KMS-11 (cell line): Measurements from ENCODE around the gene STEAP1B.

Experiments
- H2AFZ ChIP-seq: fragments of 200-600 bp; sonication (generic); 2 replicates; pipeline ENCODE4 v1.6.1; 2016; ENCODE audit warnings: antibody characterized with exemption, mixed run types, low read depth
- H3K27ac ChIP-seq: fragments of 200-600 bp; sonication (generic); 2 replicates; pipeline ENCODE4 v1.6.1; 2016; ENCODE audit warnings: mild to moderate bottlenecking, mixed run types
- H3K27me3 ChIP-seq: fragments of 200-600 bp; sonication (generic); 2 replicates; pipeline ENCODE4 v1.6.1; 2017; ENCODE audit warnings: mild to moderate bottlenecking, low read depth, mixed run types, moderate library complexity; ENCODE audit not compliant: insufficient read depth
- H3K36me3 ChIP-seq: fragments of 200-600 bp; sonication (generic); 2 replicates; pipeline ENCODE4 v1.6.1; 2017; ENCODE audit warnings: mild to moderate bottlenecking, mixed run types; ENCODE audit not compliant: insufficient read depth
- H3K4me1 ChIP-seq: fragments of 200-600 bp; sonication (generic); 2 replicates; pipeline ENCODE4 v1.6.1; 2016; ENCODE audit warnings: mild to moderate bottlenecking, low read depth, mixed run types; ENCODE audit not compliant: poor library complexity, severe bottlenecking
- H3K4me2 ChIP-seq: fragments of 200-600 bp; sonication (generic); 2 replicates; pipeline ENCODE4 v1.7.0; 2016; ENCODE audit warnings: mild to moderate bottlenecking, mixed run types
- H3K4me3 ChIP-seq: fragments of 200-600 bp; sonication (generic); IDR thresholded peaks from 2 replicates; pipeline ENCODE4 v1.6.1; 2017; ENCODE audit warnings: low read depth, low read length, mixed read lengths; ENCODE audit not compliant: insufficient read depth
- H3K79me2 ChIP-seq: fragments of 200-600 bp; sonication (generic); 2 replicates; pipeline ENCODE4 v1.6.1; 2016; ENCODE audit warnings: low read depth, mixed run types; ENCODE audit not compliant: insufficient read depth
- H3K9ac ChIP-seq: fragments of 200-600 bp; sonication (generic); 2 replicates; pipeline ENCODE4 v1.6.1; 2016; ENCODE audit warnings: mild to moderate bottlenecking, mixed run types
- H4K20me1 ChIP-seq: fragments of 200-600 bp; sonication (generic); 2 replicates; pipeline ENCODE4 v1.6.1; 2016; ENCODE audit warnings: mild to moderate bottlenecking, mixed run types; ENCODE audit not compliant: insufficient read depth
- TF ChIP-seq, protein P1 (sequence below): fragments of 200-600 bp; sonication (generic); conservative IDR thresholded peaks from 2 replicates; pipeline ENCODE4 v1.6.1; 2017; ENCODE audit warnings: low read depth, mild to moderate bottlenecking, antibody characterized with exemption, low read length, moderate library complexity, mixed read lengths

Gene STEAP1B

DNA sequence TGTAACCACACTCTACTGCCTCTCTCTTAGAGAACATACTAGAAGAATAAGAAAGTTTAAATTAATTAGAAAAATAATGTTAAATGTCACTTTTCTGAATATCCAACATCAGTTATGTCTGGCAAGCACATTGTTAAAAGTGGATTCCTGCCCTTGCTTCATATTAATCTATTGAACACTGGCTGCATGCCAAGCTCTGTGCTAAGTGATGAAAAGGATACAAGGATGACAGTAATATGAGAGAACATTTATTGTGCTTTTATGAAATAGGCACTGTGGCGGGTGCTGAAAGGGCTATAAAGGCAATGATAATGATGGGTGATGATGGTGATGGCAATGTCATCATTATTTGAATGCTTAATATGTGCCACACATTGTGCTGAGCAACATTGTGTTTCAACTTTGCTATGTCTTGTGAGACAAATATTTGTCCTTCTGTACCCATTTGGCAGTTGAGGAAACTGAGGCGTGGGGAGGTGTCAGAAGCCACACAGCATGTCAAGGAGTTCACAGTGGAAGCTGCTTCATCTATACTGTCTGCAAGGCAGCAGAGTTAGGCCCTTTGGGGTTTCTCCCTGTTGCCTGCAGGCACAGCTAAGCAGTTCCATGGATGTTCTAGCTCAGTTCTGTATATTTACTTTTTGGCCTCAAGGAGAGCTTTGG, 78.9 kb downstream of the STEAP1B start:
- H3K4me3 ChIP-seq: no peak overlapping the region
- no peak overlapping the region for H2AFZ ChIP-seq
- no peak overlapping the region for H3K4me2 ChIP-seq
- no peaks in the 10 kb centered on the region for H3K27me3 ChIP-seq
- TF ChIP-seq, protein P1, sequence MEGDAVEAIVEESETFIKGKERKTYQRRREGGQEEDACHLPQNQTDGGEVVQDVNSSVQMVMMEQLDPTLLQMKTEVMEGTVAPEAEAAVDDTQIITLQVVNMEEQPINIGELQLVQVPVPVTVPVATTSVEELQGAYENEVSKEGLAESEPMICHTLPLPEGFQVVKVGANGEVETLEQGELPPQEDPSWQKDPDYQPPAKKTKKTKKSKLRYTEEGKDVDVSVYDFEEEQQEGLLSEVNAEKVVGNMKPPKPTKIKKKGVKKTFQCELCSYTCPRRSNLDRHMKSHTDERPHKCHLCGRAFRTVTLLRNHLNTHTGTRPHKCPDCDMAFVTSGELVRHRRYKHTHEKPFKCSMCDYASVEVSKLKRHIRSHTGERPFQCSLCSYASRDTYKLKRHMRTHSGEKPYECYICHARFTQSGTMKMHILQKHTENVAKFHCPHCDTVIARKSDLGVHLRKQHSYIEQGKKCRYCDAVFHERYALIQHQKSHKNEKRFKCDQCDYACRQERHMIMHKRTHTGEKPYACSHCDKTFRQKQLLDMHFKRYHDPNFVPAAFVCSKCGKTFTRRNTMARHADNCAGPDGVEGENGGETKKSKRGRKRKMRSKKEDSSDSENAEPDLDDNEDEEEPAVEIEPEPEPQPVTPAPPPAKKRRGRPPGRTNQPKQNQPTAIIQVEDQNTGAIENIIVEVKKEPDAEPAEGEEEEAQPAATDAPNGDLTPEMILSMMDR: no peak
- no peaks in the 10 kb centered on the region for H4K20me1 ChIP-seq
- H3K36me3 ChIP-seq: no peaks in the 10 kb centered on the region
- H3K27ac ChIP-seq: no peak overlapping the region
- H3K4me1 ChIP-seq: no peaks in the 10 kb centered on the region
- H3K79me2 ChIP-seq: no peaks in the 10 kb centered on the region
- no peak overlapping the region for H3K9ac ChIP-seq

DNA sequence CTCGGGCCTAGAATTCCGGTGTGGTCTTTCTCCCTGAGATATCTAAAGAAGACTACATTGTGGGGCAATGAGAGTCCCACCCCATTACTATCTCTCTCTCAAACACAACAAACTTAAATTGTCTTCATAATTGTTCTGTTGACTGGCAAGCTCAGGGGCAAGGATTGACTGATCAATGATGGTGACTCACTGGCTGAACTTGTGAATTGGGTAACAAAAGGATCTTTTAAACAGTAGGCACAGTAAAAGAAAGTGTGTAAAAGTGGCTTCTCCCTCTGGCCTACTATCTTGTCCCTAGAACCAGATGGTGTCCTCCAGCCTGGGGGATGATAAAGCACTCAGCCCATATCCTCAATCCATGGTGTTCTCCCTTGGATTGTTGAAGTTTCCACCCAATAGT, 80.0 kb downstream of the STEAP1B start:
- no peak overlapping the region for H3K4me3 ChIP-seq
- H3K9ac ChIP-seq: no peak overlapping the region
- H3K79me2 ChIP-seq: no peaks in the 10 kb centered on the region
- H3K27me3 ChIP-seq: no peaks in the 10 kb centered on the region
- H3K36me3 ChIP-seq: no peaks in the 10 kb centered on the region
- no peak overlapping the region for H3K27ac ChIP-seq
- H4K20me1 ChIP-seq: no peaks in the 10 kb centered on the region
- H2AFZ ChIP-seq: no peak overlapping the region
- no peak overlapping the region for H3K4me2 ChIP-seq
- TF ChIP-seq, protein P1: no peak
- no peaks in the 10 kb centered on the region for H3K4me1 ChIP-seq

DNA sequence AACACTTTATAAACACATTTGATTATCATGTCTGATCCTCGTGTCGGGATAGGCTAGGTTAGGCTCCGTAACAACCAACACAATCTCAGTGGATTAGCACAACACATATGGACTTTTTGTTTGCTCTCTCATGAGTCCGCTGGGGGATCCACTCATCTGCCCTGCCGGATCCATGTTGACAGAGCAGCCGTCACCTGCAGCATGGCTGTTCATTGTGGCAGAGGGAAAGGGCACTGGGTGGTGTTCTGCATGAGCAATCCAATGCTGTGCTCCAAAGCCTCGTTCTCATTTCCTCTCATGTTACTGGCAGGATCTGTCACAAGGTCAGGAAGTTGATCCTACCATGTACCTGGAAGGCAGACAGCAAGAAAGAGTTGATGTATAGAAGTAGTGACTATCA, 80.5 kb downstream of the STEAP1B start:
- TF ChIP-seq, protein P1: no peak
- no peaks in the 10 kb centered on the region for H3K27me3 ChIP-seq
- H3K79me2 ChIP-seq: no peaks in the 10 kb centered on the region
- no peak overlapping the region for H3K27ac ChIP-seq
- H2AFZ ChIP-seq: no peak overlapping the region
- H3K4me2 ChIP-seq: no peak overlapping the region
- H3K4me1 ChIP-seq: no peaks in the 10 kb centered on the region
- no peaks in the 10 kb centered on the region for H4K20me1 ChIP-seq
- no peak overlapping the region for H3K4me3 ChIP-seq
- H3K36me3 ChIP-seq: no peaks in the 10 kb centered on the region
- H3K9ac ChIP-seq: no peak overlapping the region

DNA sequence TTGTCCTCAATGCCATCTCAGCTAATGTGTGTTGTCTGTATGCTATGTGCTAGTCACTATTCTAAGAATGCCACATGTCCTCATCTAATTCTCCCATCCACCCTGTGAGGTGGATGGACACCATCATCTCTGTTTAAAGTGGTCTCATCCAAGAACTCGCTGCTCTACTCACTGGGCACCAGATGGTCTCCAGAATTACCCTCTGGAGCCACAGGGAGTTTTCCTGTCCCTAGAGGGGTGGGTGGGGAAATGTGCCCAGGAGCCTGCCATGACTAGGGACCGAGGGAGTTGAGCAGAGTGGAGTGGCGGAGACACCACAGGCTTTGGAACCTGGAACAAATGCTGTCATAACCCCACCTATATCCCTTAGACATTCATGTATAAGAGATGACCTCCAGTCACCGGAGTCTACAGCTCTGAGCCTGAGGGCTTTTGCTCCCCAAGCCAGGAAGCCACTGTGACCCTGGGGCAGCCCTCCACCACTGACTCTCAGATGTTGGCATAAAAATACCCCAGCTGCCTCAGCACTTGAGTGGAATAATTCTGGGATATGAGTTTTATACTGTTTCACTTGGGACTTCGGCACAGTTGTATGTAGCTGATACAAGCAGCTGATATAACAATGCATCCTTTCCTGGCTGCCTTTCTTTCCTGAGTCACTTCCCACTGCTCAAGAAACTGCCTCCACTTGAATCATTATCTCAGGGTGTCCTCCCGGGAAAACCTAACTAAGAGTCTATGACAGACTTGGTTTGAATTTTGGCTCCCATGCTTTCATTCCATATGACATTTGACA, 81.5 kb downstream of the STEAP1B start:
- H3K79me2 ChIP-seq: no peaks in the 10 kb centered on the region
- H3K36me3 ChIP-seq: no peaks in the 10 kb centered on the region
- no peaks in the 10 kb centered on the region for H3K4me1 ChIP-seq
- TF ChIP-seq, protein P1: no peak
- H3K27me3 ChIP-seq: no peaks in the 10 kb centered on the region
- H2AFZ ChIP-seq: no peak overlapping the region
- H3K9ac ChIP-seq: no peak overlapping the region
- H3K4me2 ChIP-seq: no peak overlapping the region
- H3K27ac ChIP-seq: no peak overlapping the region
- no peak overlapping the region for H3K4me3 ChIP-seq
- H4K20me1 ChIP-seq: no peaks in the 10 kb centered on the region
